ENCODE data around the gene CEP192.
A peak's percentile ranks its signal among the peaks of the same experiment; 100 is the strongest.
"Not testable (repeated sequence)": the region's sequence is repeated elsewhere in the genome, so short reads cannot be mapped to it uniquely, and the experiment has no call there.

The CEP192 gene

DNA sequence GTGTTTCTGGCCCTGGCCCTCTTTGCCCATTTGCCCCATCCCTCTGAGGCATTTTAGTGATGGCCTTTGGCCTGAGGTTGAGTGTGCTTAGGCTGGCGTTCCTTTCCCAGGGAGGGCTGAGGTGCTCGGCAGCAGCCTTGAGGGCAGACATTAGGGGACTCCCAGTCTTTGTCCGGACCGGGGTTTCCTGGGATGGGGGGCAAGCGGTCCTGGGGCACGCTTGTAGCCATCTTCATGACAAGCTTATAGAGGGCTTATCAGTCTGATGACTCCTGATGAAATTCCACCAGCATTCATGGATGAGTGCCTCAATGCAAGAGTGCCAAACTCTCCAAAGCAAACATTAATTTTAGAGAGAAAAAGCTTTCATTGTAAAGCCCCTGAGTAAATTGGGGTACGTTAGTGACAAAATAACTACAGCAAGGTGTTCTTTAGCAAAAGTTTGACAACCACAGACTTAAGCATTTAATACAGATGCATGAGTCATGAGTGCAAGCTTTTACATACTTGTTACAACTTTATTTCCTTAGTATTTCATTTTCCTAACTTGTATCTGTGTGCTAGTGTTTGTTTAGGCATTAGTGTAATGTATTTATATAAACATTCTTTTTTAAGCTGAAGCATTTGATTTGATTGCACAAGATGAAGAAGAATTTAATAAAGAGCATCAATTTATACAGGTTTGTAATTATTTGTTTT lies 45.6 kb downstream of the CEP192 start:
- DNase-seq: no peak

DNA sequence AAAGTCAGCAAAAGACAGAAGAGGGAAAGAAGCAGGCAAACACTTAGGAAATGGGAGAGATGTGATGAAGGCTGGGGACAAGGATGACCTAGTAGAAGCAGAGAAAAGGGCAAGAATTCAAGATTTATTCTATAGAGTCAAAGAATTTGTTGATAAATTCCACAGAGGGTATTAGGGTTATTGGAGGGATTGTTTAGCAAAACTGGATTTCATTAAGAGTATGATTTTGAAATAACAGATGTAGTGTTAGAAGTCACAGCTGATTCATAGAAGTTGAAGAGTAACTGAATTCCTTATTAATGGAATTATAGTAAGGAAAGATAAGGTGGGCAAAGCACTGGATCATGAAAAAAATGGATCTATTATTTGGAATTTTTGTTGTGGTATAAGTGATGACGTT lies 48.6 kb downstream of the CEP192 start:
- no peak for DNase-seq

DNA sequence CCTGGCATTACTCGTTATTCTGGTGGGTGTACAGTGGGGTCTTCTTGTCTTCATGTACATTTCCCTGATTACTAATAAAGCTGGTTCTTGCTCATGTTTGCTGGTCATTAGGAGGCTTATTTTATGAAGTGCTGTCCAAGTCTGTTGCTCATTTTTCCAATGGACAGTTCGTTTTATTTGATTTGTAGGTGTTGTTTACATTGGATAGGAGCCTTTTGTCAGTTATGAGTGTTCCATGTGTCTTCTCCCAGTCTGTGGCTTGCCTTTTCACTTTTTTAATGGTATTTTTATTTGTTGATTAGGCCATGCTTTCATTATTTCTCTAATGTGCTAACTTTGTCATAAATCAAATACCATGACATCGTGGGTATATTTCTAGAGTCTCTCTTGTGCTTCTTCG lies 51.9 kb downstream of the CEP192 start:
- DNase-seq: no peak

- no peak for DNase-seq
Observed at GRCh38 chr18:13048061-13048595, 57.0 kb downstream of the CEP192 start.

DNA sequence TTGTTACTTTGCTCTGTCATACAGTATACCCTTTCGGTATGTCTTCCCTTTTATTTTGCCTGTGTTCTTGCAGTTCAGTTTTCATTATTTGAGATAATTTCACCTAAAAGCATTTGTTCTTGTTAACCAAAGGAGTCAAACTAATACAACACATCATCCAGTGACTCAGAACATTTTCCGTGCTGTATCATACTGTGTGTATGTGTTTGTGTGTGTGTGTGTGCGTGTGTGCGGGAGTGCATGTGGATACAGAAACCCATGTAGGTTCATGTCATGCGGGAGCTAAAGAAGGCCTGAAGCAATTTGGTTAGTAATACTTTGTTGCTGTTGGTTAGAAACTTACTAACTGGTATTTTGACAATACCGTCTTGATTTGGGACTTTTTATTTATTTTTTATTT lies 60.0 kb downstream of the CEP192 start:
- no peak for DNase-seq

DNA sequence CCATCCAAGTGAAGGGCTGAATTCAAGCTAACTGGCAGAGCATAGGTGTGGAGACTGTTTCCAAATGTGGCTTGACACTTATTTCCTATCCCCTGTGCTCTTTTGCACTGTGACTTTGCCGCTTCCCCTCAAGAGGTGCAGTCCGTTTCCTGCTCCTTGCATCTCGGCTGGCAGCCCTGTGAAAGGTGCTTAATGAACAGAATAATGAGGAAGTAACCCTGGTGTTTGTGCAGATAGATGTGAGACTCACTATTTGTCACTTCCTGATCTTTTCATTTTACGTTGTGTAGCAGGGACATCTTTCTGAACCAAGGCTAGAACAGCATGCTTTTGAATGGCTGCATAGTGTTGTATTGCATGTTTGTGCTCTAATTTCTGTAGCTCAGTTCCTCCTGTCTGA lies 60.8 kb downstream of the CEP192 start:
- peak; percentile 66 for DNase-seq

DNA sequence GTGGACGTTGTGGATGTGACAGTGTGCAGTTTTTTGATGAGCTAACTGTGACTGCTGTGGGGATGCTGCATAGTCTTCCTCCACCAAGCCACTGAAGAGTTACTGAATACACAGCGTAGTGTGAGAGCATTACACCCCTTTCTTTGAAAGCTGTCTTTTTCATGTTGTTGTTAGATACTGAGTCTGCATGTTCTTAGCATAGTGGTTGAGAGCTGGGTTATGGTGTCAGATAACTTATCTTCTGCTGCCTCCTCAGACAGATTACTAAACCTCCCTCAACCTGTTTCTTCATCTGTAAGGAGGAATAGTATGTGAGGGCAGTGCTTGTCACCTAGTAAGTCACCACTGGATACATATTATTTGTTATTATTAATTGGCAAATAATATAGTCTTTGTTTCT lies 63.2 kb downstream of the CEP192 start:
- peak; percentile 79 for DNase-seq

GRCh38 chr18:13061630-13062189 lies 70.5 kb downstream of the CEP192 start:
- no peak for DNase-seq

- DNase-seq: peak; percentile 63
Observed at GRCh38 chr18:13067124-13067523, 76.0 kb downstream of the CEP192 start.

DNA sequence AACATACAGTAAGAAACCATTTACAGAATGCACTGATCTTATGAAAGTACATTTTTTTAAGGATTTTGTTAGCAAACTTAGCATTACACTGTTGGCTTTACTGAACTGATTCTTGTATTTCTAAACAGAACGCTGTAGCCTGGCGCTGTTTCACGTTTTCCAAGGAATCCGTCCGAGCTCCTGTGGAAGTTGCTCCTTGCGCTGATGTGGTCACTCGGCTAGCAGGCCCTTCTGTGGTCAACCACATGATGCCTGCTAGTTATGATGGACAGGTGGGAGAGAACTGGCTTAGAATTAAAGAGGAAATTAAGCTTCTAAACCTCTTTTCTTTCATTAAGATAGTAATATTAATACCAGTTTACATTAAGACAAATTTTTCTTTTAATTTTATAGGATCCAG lies 76.8 kb downstream of the CEP192 start:
- DNase-seq: no peak

DNA sequence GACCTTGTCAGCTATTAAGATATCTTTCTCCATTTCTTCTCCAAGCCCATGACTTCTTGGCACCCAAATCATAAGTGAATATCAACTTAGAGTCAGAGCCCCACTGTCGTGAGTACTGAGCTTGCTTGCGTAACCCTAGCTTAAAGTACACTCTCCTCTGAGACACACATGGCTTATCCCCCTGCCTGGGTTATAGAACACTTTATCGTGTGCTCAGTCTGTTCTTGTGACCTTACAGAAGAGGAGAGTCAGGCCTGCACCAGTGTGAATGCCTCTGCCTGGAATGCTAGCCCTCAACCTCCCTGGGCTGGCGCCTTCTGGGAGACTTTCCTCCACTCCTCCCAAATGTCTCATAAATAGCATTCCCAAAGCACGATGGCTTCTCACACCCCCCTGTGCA lies 79.3 kb downstream of the CEP192 start:
- DNase-seq: no peak

DNA sequence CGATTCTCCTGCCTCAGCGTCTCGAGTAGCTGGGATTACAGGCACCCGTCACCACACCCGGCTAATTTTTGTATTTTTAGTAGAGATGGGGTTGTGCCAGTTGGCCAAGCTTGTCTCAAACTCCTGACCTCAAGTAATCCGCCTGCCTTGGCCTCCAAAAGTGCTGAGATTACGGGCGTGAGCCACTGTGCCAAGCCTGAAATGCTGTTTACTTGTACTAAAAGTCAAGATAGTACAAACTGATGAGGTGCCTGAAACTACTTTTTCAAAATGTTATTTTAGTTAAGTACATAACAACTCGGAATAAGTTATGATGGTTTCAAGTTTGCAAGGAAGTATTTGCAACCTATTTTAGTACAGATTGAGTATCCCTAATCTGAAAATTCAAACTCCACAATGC lies 85.7 kb downstream of the CEP192 start:
- DNase-seq: no peak

GRCh38 chr18:13077473-13077872 lies 86.3 kb downstream of the CEP192 start:
- no peak for DNase-seq

GRCh38 chr18:13078065-13078464 lies 86.9 kb downstream of the CEP192 start:
- DNase-seq: not testable (repeated sequence)

GRCh38 chr18:13086906-13087305 lies 95.7 kb downstream of the CEP192 start:
- no peak for DNase-seq

- DNase-seq: no peak
Observed at GRCh38 chr18:13095466-13095865, 104.3 kb downstream of the CEP192 start.

DNA sequence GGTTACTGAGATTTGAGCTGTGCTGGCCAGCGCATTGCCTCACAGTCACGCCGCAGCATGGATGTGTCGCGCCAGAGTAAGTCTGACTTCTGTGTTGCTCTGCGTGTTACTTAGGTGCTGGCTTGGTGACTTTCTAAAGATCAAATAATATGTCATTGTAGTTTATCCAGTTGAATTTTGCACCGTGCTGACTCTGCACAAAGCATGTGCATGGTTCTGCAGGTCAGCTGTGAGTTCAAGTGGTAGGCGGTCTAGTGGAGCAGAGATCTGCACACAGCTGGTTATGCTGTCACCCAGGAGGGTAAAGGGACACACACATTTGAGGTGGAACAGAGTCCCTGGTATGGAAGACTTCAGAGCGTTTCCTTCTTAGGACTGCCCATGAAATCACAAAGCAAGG lies 105.1 kb downstream of the CEP192 start:
- no peak for DNase-seq

DNA sequence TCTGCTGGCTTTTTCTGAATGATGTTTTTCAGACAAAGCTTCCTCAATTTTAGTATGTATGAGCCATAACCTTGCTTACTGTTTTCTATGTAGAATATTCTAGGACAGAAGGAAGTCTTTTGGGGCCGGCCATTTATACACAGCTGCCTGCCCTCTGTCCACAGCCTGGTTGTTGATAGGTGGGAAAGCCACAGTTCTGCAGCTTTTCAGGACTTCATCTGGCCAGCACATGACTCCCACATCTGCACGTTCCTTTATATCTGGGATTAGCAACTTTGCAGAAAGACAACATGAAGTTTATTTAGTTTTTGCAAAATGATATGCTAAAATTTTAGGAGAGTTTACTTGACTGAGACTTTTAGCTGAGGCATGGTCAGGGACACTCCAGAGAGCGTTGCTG lies 105.6 kb downstream of the CEP192 start:
- DNase-seq: no peak

GRCh38 chr18:13098104-13098503 lies 106.9 kb downstream of the CEP192 start:
- DNase-seq: not testable (repeated sequence)

GRCh38 chr18:13099113-13099512 lies 108.0 kb downstream of the CEP192 start:
- no peak for DNase-seq

GRCh38 chr18:13100942-13101658 lies 109.9 kb downstream of the CEP192 start:
- DNase-seq: no peak

- no peak for DNase-seq
Observed at GRCh38 chr18:13101659-13102197, 110.6 kb downstream of the CEP192 start.

GRCh38 chr18:13103366-13103765 lies 112.2 kb downstream of the CEP192 start:
- peak; percentile 46 for DNase-seq

DNA sequence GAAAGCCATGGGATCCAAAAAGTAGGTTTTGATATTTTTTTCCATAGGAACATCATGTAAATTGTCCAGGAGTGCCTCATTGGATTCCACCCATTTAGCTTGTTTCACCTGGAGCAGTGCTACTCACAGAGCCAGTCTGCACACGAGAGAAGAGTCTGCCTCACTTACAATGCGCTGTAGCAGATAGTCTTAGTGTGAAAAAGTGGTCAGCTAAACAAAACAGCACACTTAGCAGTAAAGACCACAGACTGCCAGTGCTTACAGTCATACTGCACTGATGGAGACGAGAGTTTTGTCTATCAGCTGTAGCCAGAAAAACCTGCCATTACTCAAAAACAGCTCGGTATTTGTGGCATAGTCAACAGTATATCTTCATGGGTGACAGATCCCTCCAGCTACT lies 113.9 kb downstream of the CEP192 start:
- no peak for DNase-seq

Data from hematopoietic multipotent progenitor cell treated with erythropoietin and hydrocortisone succinate and interleukin-3 and kit ligand, for 6 days (in vitro differentiated cells).